ENCODE data around the gene ZNF30. TPM values are rescaled to one million over a fixed set of nuclear protein-coding genes. Genes with fewer than 3 reads are reported as not detected.
A peak's percentile ranks its signal among the peaks of the same experiment; 100 is the strongest.

Gene ZNF30
- total and polyA plus RNA-seq, 8 donors, result 0.58 to 6.1 (median 2.9) TPM; not detected in 1

GRCh38 chr19:34994286-34994642 is 67.6 kb downstream of the ZNF30 start:
- no peak for DNase-seq
- TF ChIP-seq CTCF (IDR thresholded peaks at IDR 0.05) (no peak), POLR2A (IDR thresholded peaks at IDR 0.05) (no peak), EP300 (IDR thresholded peaks at IDR 0.05) (no peak), POLR2AphosphoS5 (IDR thresholded peaks at IDR 0.05) (no peak)
- H3K4me3 ChIP-seq, result no peak overlapping the region
- intact Hi-C loops (cut with DNase I; ENCODE audit: low total_unique reads), result no loop called here
- 41 to 89% (median 72%) methylated on average over 9 of the region's 9 CpGs for WGBS, 5 donors
- H3K9me3 ChIP-seq, result no peaks in the 10 kb centered on the region
- peaks cover 27 to 53% (median 42%) of the 10 kb centered on the region in 4 donors for H3K4me1 ChIP-seq
- H3K36me3 ChIP-seq, result no peaks in the 10 kb centered on the region
- H3K27me3 ChIP-seq, result no peaks in the 10 kb centered on the region
- peak overlapping the region; percentile 62 to 99 (median 74) for H3K27ac ChIP-seq

Other genes with a start within 250 kb of the ZNF30 start
- 1 to 10 TPM in 1 of 5 donors, under 1 TPM in 1, not detected in 3; 0.37 to 1.8 TPM for gene SCGB2B2, start 249.7 kb upstream of the ZNF30 start, total RNA-seq
- under 1 TPM in 1 of 3 donors, not detected in 2; 0.12 TPM for gene SCGB2B2, start 249.7 kb upstream of the ZNF30 start, polyA plus RNA-seq
- 10 to 100 TPM; 13.8 to 92.4 (median 21.7) TPM for gene ZNF302, start 249.2 kb upstream of the ZNF30 start, total RNA-seq
- 10 to 100 TPM; 10.1 to 18.2 (median 15.0) TPM for gene ZNF302, start 249.2 kb upstream of the ZNF30 start, polyA plus RNA-seq
- gene ZNF181, start 192.7 kb upstream of the ZNF30 start, total RNA-seq, result 10 to 100 TPM in 3 of 5 donors, 1 to 10 TPM in 2; 2.3 to 43.2 (median 13.2) TPM
- gene ZNF181, start 192.7 kb upstream of the ZNF30 start, polyA plus RNA-seq, result 10 to 100 TPM in 1 of 3 donors, 1 to 10 TPM in 2; 5.7 to 17.7 (median 5.9) TPM
- 1 to 10 TPM in 3 of 5 donors, under 1 TPM in 1, not detected in 1; 0.58 to 6.7 (median 4.1) TPM for gene ZNF599, start 153.7 kb upstream of the ZNF30 start, total RNA-seq
- 1 to 10 TPM; 3.4 to 6.6 (median 4.5) TPM for gene ZNF599, start 153.7 kb upstream of the ZNF30 start, polyA plus RNA-seq
- 10 to 100 TPM in 2 of 5 donors, 1 to 10 TPM in 2, under 1 TPM in 1; 0.87 to 14.3 (median 8.4) TPM for gene ZNF792, start 37.3 kb downstream of the ZNF30 start, total RNA-seq
- gene ZNF792, start 37.3 kb downstream of the ZNF30 start, polyA plus RNA-seq, result 1 to 10 TPM in 1 of 3 donors, under 1 TPM in 2; 0.78 to 1.4 (median 0.87) TPM
- 10 to 100 TPM; 39.7 to 74.1 (median 48.1) TPM for gene GRAMD1A, start 73.4 kb downstream of the ZNF30 start, total RNA-seq
- 10 to 100 TPM; 29.8 to 52.2 (median 34.4) TPM for gene GRAMD1A, start 73.4 kb downstream of the ZNF30 start, polyA plus RNA-seq
- 10 to 100 TPM in 1 of 5 donors, 1 to 10 TPM in 3, not detected in 1; 1.3 to 36.6 (median 3.5) TPM for gene SCN1B, start 103.6 kb downstream of the ZNF30 start, total RNA-seq
- 1 to 10 TPM; 3.7 to 8.6 (median 6.1) TPM for gene SCN1B, start 103.6 kb downstream of the ZNF30 start, polyA plus RNA-seq
- gene HPN, start 114.8 kb downstream of the ZNF30 start, total RNA-seq, result 10 to 100 TPM in 4 of 5 donors, not detected in 1; 14.7 to 45.2 (median 21.9) TPM
- gene HPN, start 114.8 kb downstream of the ZNF30 start, polyA plus RNA-seq, result 10 to 100 TPM; 19.2 to 39.4 (median 33.7) TPM
- 100 to 1,000 TPM in 4 of 5 donors, 10 to 100 TPM in 1; 84.8 to 704 (median 191) TPM for gene FXYD3, start 188.9 kb downstream of the ZNF30 start, total RNA-seq
- gene FXYD3, start 188.9 kb downstream of the ZNF30 start, polyA plus RNA-seq, result 100 to 1,000 TPM; 442 to 800 (median 537) TPM
- 10 to 100 TPM in 3 of 5 donors, 1 to 10 TPM in 2; 3.1 to 40.0 (median 16.3) TPM for gene LGI4, start 208.2 kb downstream of the ZNF30 start, total RNA-seq
- gene LGI4, start 208.2 kb downstream of the ZNF30 start, polyA plus RNA-seq, result 10 to 100 TPM in 2 of 3 donors, 1 to 10 TPM in 1; 4.4 to 18.6 (median 10.4) TPM
- 100 to 1,000 TPM in 1 of 5 donors, 10 to 100 TPM in 2, 1 to 10 TPM in 1, not detected in 1; 7.5 to 193 (median 14.8) TPM for gene FXYD1, start 211.9 kb downstream of the ZNF30 start, total RNA-seq
- gene FXYD1, start 211.9 kb downstream of the ZNF30 start, polyA plus RNA-seq, result 10 to 100 TPM; 24.0 to 67.4 (median 60.3) TPM
- 1 to 10 TPM in 1 of 5 donors, not detected in 4; 2.6 TPM for gene FXYD7, start 216.4 kb downstream of the ZNF30 start, total RNA-seq
- gene FXYD7, start 216.4 kb downstream of the ZNF30 start, polyA plus RNA-seq, result under 1 TPM in 1 of 3 donors, not detected in 2; 0.55 TPM
- gene FXYD5, start 227.8 kb downstream of the ZNF30 start, total RNA-seq, result 100 to 1,000 TPM in 1 of 5 donors, 10 to 100 TPM in 4; 10.3 to 118 (median 19.2) TPM
- gene FXYD5, start 227.8 kb downstream of the ZNF30 start, polyA plus RNA-seq, result 10 to 100 TPM; 37.9 to 81.1 (median 55.0) TPM

Measured in stomach (tissue), 9 donors.